Measurements from ENCODE around the gene PTPRM. TPM values are rescaled to one million over a fixed set of nuclear protein-coding genes. Genes with fewer than 3 reads are reported as not detected.
A peak's percentile ranks its signal among the peaks of the same experiment; 100 is the strongest.

The PTPRM gene
- total RNA-seq, 4 donors from 2014 or later, result 81.5 to 98.9 (median 86.8) TPM

DNA sequence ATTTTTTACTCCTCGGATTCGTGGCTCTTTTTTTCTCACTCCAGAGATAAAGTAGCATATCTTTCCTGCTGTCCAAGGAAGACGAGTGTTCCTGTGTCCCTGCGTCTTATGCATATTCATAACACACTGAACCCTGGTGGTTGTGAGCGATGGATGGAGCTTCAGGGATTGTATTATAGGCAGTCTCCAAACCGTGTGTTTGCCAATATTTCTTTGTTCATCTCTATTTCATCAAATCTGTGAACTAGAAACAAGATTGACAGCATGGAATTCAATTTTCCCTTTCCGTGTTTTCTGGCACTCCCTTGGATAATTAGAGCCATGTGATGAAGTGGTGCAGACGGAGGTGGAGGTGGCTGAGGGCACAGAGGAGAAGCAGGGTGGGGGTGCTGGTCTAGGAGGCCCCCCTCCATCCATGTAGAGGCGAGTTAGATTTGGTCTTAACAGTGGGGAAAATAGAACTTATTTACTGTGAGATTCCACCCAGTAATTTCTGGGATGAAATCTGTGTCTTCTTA is 240.9 kb downstream of the PTPRM start:
- H3K4me1 ChIP-seq, result peaks cover 7 to 24% (median 13%) of the 10 kb centered on the region in 3 donors
- ATAC-seq, result no peak

DNA sequence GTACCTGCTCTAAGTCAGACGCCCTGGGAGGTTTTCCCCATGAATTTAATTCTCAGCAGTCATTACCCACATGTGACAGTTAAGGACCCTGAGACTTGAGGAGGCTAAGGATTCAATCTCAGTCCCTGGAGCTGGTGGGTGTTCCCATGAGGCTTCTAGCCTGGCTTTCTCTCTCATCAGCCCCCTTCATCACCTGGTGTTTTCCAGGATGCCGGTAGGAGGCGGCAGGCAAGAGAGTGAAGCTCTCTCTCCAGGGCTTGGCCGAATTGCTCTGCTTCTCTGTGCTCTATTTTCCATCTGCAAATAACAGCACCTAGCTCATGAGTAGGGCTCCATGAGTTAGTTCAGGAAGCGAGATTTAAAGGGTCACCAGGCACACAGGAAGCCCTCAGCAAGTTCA is 241.9 kb downstream of the PTPRM start:
- H3K4me1 ChIP-seq, result peaks cover 7 to 24% (median 13%) of the 10 kb centered on the region in 3 donors
- H3K27ac ChIP-seq, result no peak overlapping the region
- peaks cover 0 to 1% (median 0%) of the 10 kb centered on the region in 3 donors for H3K9me3 ChIP-seq
- no peak overlapping the region for H3K4me3 ChIP-seq
- TF ChIP-seq POLR2A (IDR thresholded peaks at IDR 0.05), result no peak
- no peak for TF ChIP-seq POLR2AphosphoS5 (IDR thresholded peaks at IDR 0.05)
- TF ChIP-seq, protein P1, sequence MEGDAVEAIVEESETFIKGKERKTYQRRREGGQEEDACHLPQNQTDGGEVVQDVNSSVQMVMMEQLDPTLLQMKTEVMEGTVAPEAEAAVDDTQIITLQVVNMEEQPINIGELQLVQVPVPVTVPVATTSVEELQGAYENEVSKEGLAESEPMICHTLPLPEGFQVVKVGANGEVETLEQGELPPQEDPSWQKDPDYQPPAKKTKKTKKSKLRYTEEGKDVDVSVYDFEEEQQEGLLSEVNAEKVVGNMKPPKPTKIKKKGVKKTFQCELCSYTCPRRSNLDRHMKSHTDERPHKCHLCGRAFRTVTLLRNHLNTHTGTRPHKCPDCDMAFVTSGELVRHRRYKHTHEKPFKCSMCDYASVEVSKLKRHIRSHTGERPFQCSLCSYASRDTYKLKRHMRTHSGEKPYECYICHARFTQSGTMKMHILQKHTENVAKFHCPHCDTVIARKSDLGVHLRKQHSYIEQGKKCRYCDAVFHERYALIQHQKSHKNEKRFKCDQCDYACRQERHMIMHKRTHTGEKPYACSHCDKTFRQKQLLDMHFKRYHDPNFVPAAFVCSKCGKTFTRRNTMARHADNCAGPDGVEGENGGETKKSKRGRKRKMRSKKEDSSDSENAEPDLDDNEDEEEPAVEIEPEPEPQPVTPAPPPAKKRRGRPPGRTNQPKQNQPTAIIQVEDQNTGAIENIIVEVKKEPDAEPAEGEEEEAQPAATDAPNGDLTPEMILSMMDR (IDR thresholded peaks at IDR 0.05), result no peak
- TF ChIP-seq EP300 (IDR thresholded peaks at IDR 0.05), result no peak
- no peaks in the 10 kb centered on the region for H3K27me3 ChIP-seq
- no peak for ATAC-seq
- 83 to 90% methylated on average over 1 to 2 of the region's 5 CpGs for WGBS, 2 donors (ENCODE audit: low coverage in 1 of 2)
- H3K36me3 ChIP-seq, result no peaks in the 10 kb centered on the region

More for the DNA sequence above, 240.9 kb downstream of the PTPRM start:
- no peak for TF ChIP-seq POLR2A (IDR thresholded peaks at IDR 0.05)
- TF ChIP-seq POLR2AphosphoS5 (IDR thresholded peaks at IDR 0.05), result no peak
- no peak for TF ChIP-seq EP300 (IDR thresholded peaks at IDR 0.05)
- TF ChIP-seq, protein P1 (IDR thresholded peaks at IDR 0.05), result no peak
- Histone ChIP-seq H3K36me3 (no peaks in the 10 kb centered on the region), H3K27ac (no peak overlapping the region), H3K4me3 (no peak overlapping the region), H3K27me3 (no peaks in the 10 kb centered on the region), H3K9me3 (no peaks in the 10 kb centered on the region)
- 79 to 83% methylated on average over 5 to 8 of the region's 9 CpGs for whole genome bisulfite sequencing, 2 donors (ENCODE audit: low coverage in 1 of 2)

DNA sequence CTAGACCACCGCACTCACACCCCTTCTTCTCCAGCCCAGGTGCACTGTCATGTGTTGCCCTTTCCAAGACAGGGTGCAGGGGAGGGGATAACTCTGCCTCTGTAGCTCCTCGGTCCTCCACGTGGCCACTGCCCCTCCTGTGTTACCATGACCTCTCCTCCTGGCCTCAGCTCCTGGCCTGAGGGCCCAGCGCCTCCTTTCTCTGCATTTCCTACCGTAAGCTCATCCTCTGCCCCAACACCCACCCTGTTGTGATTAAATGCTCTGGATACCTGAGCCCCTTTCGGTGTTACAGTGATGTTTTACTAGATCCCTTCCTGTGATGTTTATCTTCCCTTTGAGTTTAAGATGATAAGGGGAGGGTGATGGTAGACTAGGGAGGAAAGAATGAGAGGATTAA is 242.3 kb downstream of the PTPRM start:
- peaks cover 0 to 6% (median 0%) of the 10 kb centered on the region in 3 donors for H3K9me3 ChIP-seq
- H3K4me3 ChIP-seq, result no peak overlapping the region
- H3K36me3 ChIP-seq, result no peaks in the 10 kb centered on the region
- no peaks in the 10 kb centered on the region for H3K27me3 ChIP-seq
- peaks cover 7 to 24% (median 13%) of the 10 kb centered on the region in 3 donors for H3K4me1 ChIP-seq
- WGBS, 2 donors (ENCODE audit: low coverage in 1 of 2), result 93% methylated on average over 3 of the region's 6 CpGs; no CpG with 5 or more reads in 1 of the 2 donors
- TF ChIP-seq EP300 (IDR thresholded peaks at IDR 0.05) (no peak), POLR2AphosphoS5 (IDR thresholded peaks at IDR 0.05) (no peak), POLR2A (IDR thresholded peaks at IDR 0.05) (no peak)
- TF ChIP-seq, protein P1 (IDR thresholded peaks at IDR 0.05), result no peak
- no peak for ATAC-seq
- H3K27ac ChIP-seq, result no peak overlapping the region

DNA sequence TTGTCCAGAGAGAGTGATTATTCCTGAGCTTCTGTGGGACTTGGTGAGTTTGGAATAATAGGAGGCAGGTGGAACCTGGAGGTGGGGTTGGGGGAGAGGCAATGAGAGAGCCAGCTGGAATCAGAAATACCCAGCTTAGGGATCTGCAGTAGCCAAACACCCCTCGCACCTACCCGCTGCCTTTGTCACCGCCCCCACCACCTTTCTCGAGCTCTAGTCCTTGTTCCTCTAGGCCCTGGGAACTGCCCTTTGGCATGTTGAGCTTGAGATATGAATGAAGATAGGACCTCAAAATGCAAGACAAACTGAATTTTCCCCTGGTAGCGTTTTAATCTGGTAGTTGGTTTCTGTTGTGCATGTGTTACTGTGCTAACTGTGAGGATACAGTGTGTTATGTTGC is 242.9 kb downstream of the PTPRM start:
- Histone ChIP-seq H3K4me1 (peaks cover 7 to 24% (median 13%) of the 10 kb centered on the region in 3 donors), H3K4me3 (no peak overlapping the region), H3K36me3 (no peaks in the 10 kb centered on the region), H3K9me3 (peaks cover 0 to 11% (median 0%) of the 10 kb centered on the region in 3 donors), H3K27me3 (no peaks in the 10 kb centered on the region), H3K27ac (no peak overlapping the region)
- no peak for TF ChIP-seq EP300 (IDR thresholded peaks at IDR 0.05)
- no peak for TF ChIP-seq POLR2A (IDR thresholded peaks at IDR 0.05)
- no peak for TF ChIP-seq POLR2AphosphoS5 (IDR thresholded peaks at IDR 0.05)
- TF ChIP-seq, protein P1 (IDR thresholded peaks at IDR 0.05), result no peak
- WGBS, 2 donors (ENCODE audit: low coverage in 1 of 2), result 95 to 100% methylated on average over 1 to 5 of the region's 5 CpGs
- no peak for ATAC-seq

DNA sequence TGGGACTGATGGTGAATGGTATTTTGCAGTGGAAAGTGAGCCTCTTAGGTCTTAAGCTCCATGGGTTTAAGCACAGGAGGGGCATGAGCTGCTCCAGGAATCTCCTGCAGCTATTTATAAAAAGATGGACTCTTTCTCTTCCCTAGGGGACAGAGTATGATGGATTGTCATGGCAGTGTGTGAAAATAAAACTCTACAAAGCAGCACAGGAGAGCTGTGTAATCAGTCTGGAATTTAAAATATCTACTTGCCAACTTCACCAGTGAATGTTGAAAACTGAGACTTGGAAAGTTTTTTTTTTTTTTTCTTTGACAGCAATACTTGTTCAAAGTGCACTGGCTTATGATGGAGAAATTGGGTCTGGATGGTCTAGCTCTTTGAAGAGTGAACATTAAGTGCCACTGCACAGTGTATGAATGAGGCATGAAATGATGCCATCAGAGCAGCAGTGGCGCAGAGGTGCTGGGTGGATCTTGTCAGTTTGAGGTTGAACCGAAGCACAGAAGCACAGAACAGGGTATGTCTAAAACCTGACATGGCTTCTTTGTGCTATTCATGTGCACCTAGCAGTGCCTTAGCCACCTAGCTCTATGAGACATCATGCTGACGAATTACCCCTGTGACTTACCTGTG is 245.4 kb downstream of the PTPRM start:
- Histone ChIP-seq H3K36me3 (no peaks in the 10 kb centered on the region), H3K27ac (peak overlapping the region in 3 of 4 donors; percentile 9 to 43 (median 21)), H3K27me3 (no peaks in the 10 kb centered on the region), H3K4me1 (peaks cover 13 to 29% (median 13%) of the 10 kb centered on the region in 3 donors), H3K4me3 (no peak overlapping the region), H3K9me3 (peaks cover 0 to 15% (median 0%) of the 10 kb centered on the region in 3 donors)
- 70 to 79% methylated on average over 2 to 3 of the region's 3 CpGs for WGBS, 2 donors (ENCODE audit: low coverage in 1 of 2)
- TF ChIP-seq, protein P1 (IDR thresholded peaks at IDR 0.05), result no peak
- TF ChIP-seq POLR2AphosphoS5 (IDR thresholded peaks at IDR 0.05), result peak; percentile 26
- peak; percentile 83 for ATAC-seq

Measured in gastroesophageal sphincter (tissue), 4 donors.